IMR-90 (cell line): Measurements from ENCODE around the gene NEK11. TPM values are rescaled to one million over a fixed set of nuclear protein-coding genes. Genes with fewer than 3 reads are reported as not detected.

ENCODE experiments used
- ATAC-seq: fragments of 200-7000 bp; cut with Tn5 transposase; 2 replicates; pipeline ENCODE4 v1.9.1; 2020; ENCODE audit warnings: low read depth, mild to moderate bottlenecking, moderate library complexity
- BruUV-seq: library from RNA; stranded (reverse); fragments of 400-500 nt; replicated peaks from 2 replicates; lab custom pipeline; 2021; lab: Mats Ljungman, UMichigan
- CTCF ChIA-PET: fragments of 300-600 bp; formaldehyde crosslinking; extraction: SDS; loops from one replicate; lab custom pipeline; 2021; ENCODE audit warnings: antibody characterized with exemption; lab: Yijun Ruan, JAX
- POLR2A ChIA-PET: fragments of 300-600 bp; sonication (Branson Sonifier 250); formaldehyde crosslinking; loops from one replicate; lab custom pipeline; 2022; ENCODE audit warnings: antibody characterized with exemption; ENCODE audit not compliant: unreplicated experiment; lab: Charles Lee
- DNase-seq: peaks from one replicate; pipeline ENCODE4 v3.0.0; 2013
- H2AFZ ChIP-seq: replicated peaks from 2 replicates; pipeline ENCODE3; 2013; ENCODE audit warnings: low read length, mild to moderate bottlenecking; ENCODE audit not compliant: poor library complexity
- H2AK5ac ChIP-seq: 2 replicates; pipeline ENCODE4 v1.6.1; 2013; ENCODE audit warnings: low read depth, low read length, inconsistent platforms
- H2AK9ac ChIP-seq: replicated peaks from 2 replicates; pipeline ENCODE3; 2013; ENCODE audit warnings: mild to moderate bottlenecking, low read depth, low read length, moderate library complexity; ENCODE audit not compliant: poor library complexity
- H2BK120ac ChIP-seq: 2 replicates; pipeline ENCODE4 v1.6.1; 2013; ENCODE audit warnings: low read depth, low read length, inconsistent platforms
- H2BK15ac ChIP-seq: 3 replicates; pipeline ENCODE4 v1.6.1; 2013; ENCODE audit warnings: low read depth, low read length, inconsistent platforms
- H2BK20ac ChIP-seq: 2 replicates; pipeline ENCODE4 v1.6.1; 2013; ENCODE audit warnings: low read depth, mild to moderate bottlenecking, inconsistent platforms, low read length, moderate library complexity
- H2BK5ac ChIP-seq: 2 replicates; pipeline ENCODE4 v1.6.1; 2013; ENCODE audit warnings: mild to moderate bottlenecking, low read depth, low read length, inconsistent platforms; ENCODE audit not compliant: poor library complexity, severe bottlenecking
- H3K14ac ChIP-seq: replicated peaks from 2 replicates; pipeline ENCODE4 v1.6.1; 2013; ENCODE audit warnings: low read depth, low read length, inconsistent platforms
- H3K18ac ChIP-seq: 2 replicates; pipeline ENCODE4 v1.6.1; 2013; ENCODE audit warnings: low read depth, low read length, control low read depth
- H3K23ac ChIP-seq: 2 replicates; pipeline ENCODE4 v1.6.1; 2013; ENCODE audit warnings: low read depth, low read length, inconsistent platforms
- H3K27ac ChIP-seq: 2 replicates; pipeline ENCODE4 v1.5.1; 2013; ENCODE audit warnings: mild to moderate bottlenecking, control low read depth, low read length; ENCODE audit not compliant: insufficient read depth
- H3K27me3 ChIP-seq: 2 replicates; pipeline ENCODE4 v1.6.1; 2013; ENCODE audit warnings: low read length; ENCODE audit not compliant: control insufficient read depth, insufficient read depth
- H3K36me3 ChIP-seq: 2 replicates; pipeline ENCODE4 v1.6.1; 2013; ENCODE audit warnings: low read length, mixed read lengths; ENCODE audit not compliant: control insufficient read depth, insufficient read depth
- H3K4ac ChIP-seq: 2 replicates; pipeline ENCODE4 v1.6.1; 2013; ENCODE audit warnings: low read depth, low read length, inconsistent platforms
- H3K4me1 ChIP-seq: 2 replicates; pipeline ENCODE4 v1.6.1; 2013; ENCODE audit warnings: low read length, mixed read lengths; ENCODE audit not compliant: control insufficient read depth, insufficient read depth
- H3K4me2 ChIP-seq: 2 replicates; pipeline ENCODE4 v1.6.1; 2013; ENCODE audit warnings: low read depth, mild to moderate bottlenecking, control low read depth, low read length, moderate library complexity
- H3K4me3 ChIP-seq: 2 replicates; pipeline ENCODE4 v1.5.1; 2013; ENCODE audit warnings: low read depth, mild to moderate bottlenecking, control low read depth, low read length, moderate library complexity; ENCODE audit not compliant: insufficient read depth
- H3K56ac ChIP-seq: 2 replicates; pipeline ENCODE4 v1.6.1; 2013; ENCODE audit warnings: low read length, inconsistent platforms; ENCODE audit not compliant: insufficient read depth; ENCODE audit errors: extremely low read depth
- H3K79me1 ChIP-seq, 2 experiments: 2 replicates each; pipeline ENCODE4 v1.6.1; 2013; ENCODE audit warnings: low read length in 2 of 2, inconsistent platforms in 1 of 2, low read depth in 1 of 2
- H3K9ac ChIP-seq: 2 replicates; pipeline ENCODE4 v1.6.1; 2013; ENCODE audit warnings: low read depth, low read length, control low read depth
- H3K9me1 ChIP-seq: 2 replicates; pipeline ENCODE4 v1.6.1; 2013; ENCODE audit warnings: low read length, inconsistent platforms; ENCODE audit not compliant: insufficient read depth
- H3K9me3 ChIP-seq: 2 replicates; pipeline ENCODE4 v1.6.1; 2013; ENCODE audit warnings: low read length; ENCODE audit not compliant: control insufficient read depth, insufficient read depth
- H4K20me1 ChIP-seq: 2 replicates; pipeline ENCODE4 v1.6.1; 2013; ENCODE audit warnings: low read length, inconsistent platforms; ENCODE audit not compliant: insufficient read depth
- H4K5ac ChIP-seq: 2 replicates; pipeline ENCODE4 v1.6.1; 2013; ENCODE audit warnings: mild to moderate bottlenecking, low read depth, low read length, control low read depth
- H4K8ac ChIP-seq, 2 experiments: 2 replicates each; pipeline ENCODE4 v1.6.1; 2013; ENCODE audit warnings: low read depth in 2 of 2, low read length in 2 of 2, control low read depth in 1 of 2, inconsistent platforms in 1 of 2
- H4K91ac ChIP-seq: 2 replicates; pipeline ENCODE4 v1.6.1; 2013; ENCODE audit warnings: low read depth, low read length, inconsistent platforms; ENCODE audit not compliant: insufficient read depth
- BHLHE40 ChIP-seq: fragments of 150-350 bp; IDR thresholded peaks from 2 replicates; pipeline ENCODE4 v1.6.1; 2016; ENCODE audit warnings: mild to moderate bottlenecking, low read depth, low read length
- CEBPB ChIP-seq: IDR thresholded peaks from 2 replicates; pipeline ENCODE4 v1.6.1; 2012; ENCODE audit warnings: low read depth, low read length, improper control_type of control experiment
- CHD1 ChIP-seq: IDR thresholded peaks from 2 replicates; pipeline ENCODE4 v1.6.1; 2012; ENCODE audit warnings: low read depth, low read length, improper control_type of control experiment
- ELK1 ChIP-seq: fragments of 150-350 bp; IDR thresholded peaks from 2 replicates; pipeline ENCODE4 v1.6.1; 2016; ENCODE audit warnings: low read depth, mild to moderate bottlenecking, low read length, moderate library complexity, borderline replicate concordance
- FOS ChIP-seq: fragments of 150-350 bp; IDR thresholded peaks from 2 replicates; pipeline ENCODE4 v1.6.1; 2016; ENCODE audit warnings: low read depth, low read length
- MAFK ChIP-seq: IDR thresholded peaks from 2 replicates; pipeline ENCODE4 v1.6.1; 2012; ENCODE audit warnings: low read depth, low read length, improper control_type of control experiment
- MXI1 ChIP-seq: IDR thresholded peaks from 2 replicates; pipeline ENCODE4 v1.6.1; 2012; ENCODE audit warnings: low read depth, mild to moderate bottlenecking, low read length, moderate library complexity, borderline replicate concordance
- POLR2A ChIP-seq: IDR thresholded peaks from 2 replicates; pipeline ENCODE4 v1.6.1; 2012; ENCODE audit warnings: mild to moderate bottlenecking, low read depth, low read length
- RAD21 ChIP-seq: IDR thresholded peaks from 2 replicates; pipeline ENCODE4 v1.6.1; 2012; ENCODE audit warnings: low read length, improper control_type of control experiment
- RCOR1 ChIP-seq: IDR thresholded peaks from 2 replicates; pipeline ENCODE4 v1.6.1; 2012; ENCODE audit warnings: mild to moderate bottlenecking, low read length, improper control_type of control experiment; ENCODE audit not compliant: insufficient replicate concordance
- WGBS, 2 experiments: methylation state at CpG; one replicate each; pipeline versions ENCODE4 v1.1.5 to v1.1.7; 2013; ENCODE audit warnings: missing lambda C conversion rate in 2 of 2; ENCODE audit not compliant: insufficient read length in 1 of 2; ENCODE audit errors: extremely low coverage in 2 of 2; 5-methylcytosine and 5-hydroxymethylcytosine counted together
- dilution Hi-C: fragments of 300-500 bp; cut with HindIII; formaldehyde crosslinking; loops from one replicate; pipeline ENCODE4 v1.14.3; 2018; ENCODE audit warnings: low sequenced_read_pairs; ENCODE audit not compliant: unreplicated experiment
- in situ Hi-C: fragments of 300-500 bp; cut with MboI; formaldehyde crosslinking; loops from 3 replicates; pipeline ENCODE4 v1.14.3; 2019; ENCODE audit warnings: low sequenced_read_pairs, inconsistent platforms, mixed read lengths
- intact Hi-C: fragments of 100-400 bp; cut with micrococcal nuclease; formaldehyde crosslinking; loops from 2 replicates; pipeline ENCODE4 v1.10.0; 2022
- polyA plus RNA-seq, 3 experiments: library from polyadenylated mRNA; depleted of rRNA; stranded (reverse); fragments of >200 nt; gene quantifications; 2 replicates each; pipeline ENCODE4 v1.2.3, GENCODE V29; 2012; ENCODE audit warnings: low replicate concordance in 1 of 3
- total RNA-seq: library from RNA; depleted of rRNA; stranded (reverse); fragments of >200 nt; gene quantifications from 2 replicates; pipeline ENCODE4 v1.2.3, GENCODE V29; 2012

Gene NEK11
- total and polyA plus RNA-seq, 2 of the 4 experiments (the other 2 are of a cell fraction): 1.1 to 1.6 TPM

- Histone ChIP-seq H3K18ac (no peak overlapping the region), H3K56ac (no peak overlapping the region), H3K9me3 (no peaks in the 10 kb centered on the region), H3K79me1 (no peaks in the 10 kb centered on the region), H4K8ac (no peak overlapping the region), H4K5ac (no peak overlapping the region), H2BK120ac (no peak overlapping the region), H2BK15ac (no peak overlapping the region), H2BK20ac (no peak overlapping the region), H3K4me1 (no peaks in the 10 kb centered on the region), H3K27me3 (no peaks in the 10 kb centered on the region), H3K27ac (no peak overlapping the region), H2BK5ac (no peak overlapping the region), H2AK9ac (no peak overlapping the region), H4K20me1 (no peaks in the 10 kb centered on the region), H3K36me3 (no peaks in the 10 kb centered on the region), H3K4me3 (no peak overlapping the region), H3K4ac (no peak overlapping the region), H3K9ac (no peak overlapping the region), H3K9me1 (no peaks in the 10 kb centered on the region), H3K14ac (no peak overlapping the region), H4K91ac (no peak overlapping the region), H3K4me2 (no peak overlapping the region), H2AFZ (no peak overlapping the region), H2AK5ac (no peak overlapping the region), H3K23ac (no peak overlapping the region)
- WGBS, 2 experiments: no CpG with 5 or more reads among the region's 4 CpGs
- no peak for ATAC-seq
- dilution Hi-C loops (no loop called here), intact Hi-C loops (no loop called here), in situ Hi-C loops (no loop called here)
- ChIA-PET POLR2A (no interaction called here), CTCF (no interaction called here)
- BruUV-seq: no TSS peak
- no peak for TF ChIP-seq CHD1
- no peak for TF ChIP-seq RAD21
- TF ChIP-seq ELK1: no peak
- TF ChIP-seq CEBPB: no peak
- TF ChIP-seq BHLHE40: no peak
- no peak for TF ChIP-seq FOS
- no peak for TF ChIP-seq RCOR1
- no peak for TF ChIP-seq POLR2A
- TF ChIP-seq MXI1: no peak
- TF ChIP-seq MAFK: no peak
- DNase-seq: no peak
Observed at GRCh38 chr3:131194816-131195215, 168.1 kb downstream of the NEK11 start.
